ENCODE data around the gene IL1R1.

DNA sequence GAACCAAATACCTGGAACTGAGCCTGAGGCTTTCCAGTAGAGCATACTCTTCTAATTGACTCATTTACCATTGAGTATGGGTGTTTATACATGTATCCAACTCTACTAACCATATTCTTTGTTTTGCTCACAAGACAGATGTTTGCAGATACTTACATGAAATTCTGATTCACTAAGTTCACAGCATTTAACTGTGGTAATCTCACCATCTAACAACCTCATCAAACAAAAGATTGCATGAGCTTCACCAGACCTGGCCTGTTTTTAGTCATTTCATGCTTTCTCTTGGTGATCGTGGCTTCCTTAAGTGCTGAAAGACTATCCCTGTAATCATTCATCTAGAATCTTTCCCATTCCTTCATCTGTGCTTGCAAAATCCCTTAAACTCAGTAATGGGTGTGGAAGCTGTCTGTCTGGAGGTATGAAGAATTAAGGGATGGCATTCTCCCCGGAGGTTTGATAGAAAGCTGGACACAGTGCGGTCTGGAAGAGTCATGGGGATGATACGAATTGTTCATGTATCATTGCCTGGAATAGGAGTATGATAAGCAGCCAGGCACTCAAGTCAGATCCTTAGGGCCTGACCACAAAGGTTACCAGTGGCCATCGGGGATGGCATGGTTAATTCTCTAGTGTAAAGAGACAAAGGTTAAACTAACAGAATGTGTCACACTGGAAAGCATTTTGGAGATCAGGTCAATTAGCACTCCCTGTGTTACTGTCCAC lies 42.0 kb upstream of the IL1R1 start:
- no peak for TF ChIP-seq POLR2AphosphoS5 (IDR thresholded peaks at IDR 0.05; ENCODE audit: low read depth, low read length)
- TF ChIP-seq POLR2A (IDR thresholded peaks at IDR 0.05; ENCODE audit: low read depth, low read length): no peak
- no peak for TF ChIP-seq TAF1 (IDR thresholded peaks at IDR 0.05; ENCODE audit: borderline replicate concordance, low read depth, low read length)
